ENCODE results near the gene EIF1. TPM values are rescaled to one million over a fixed set of nuclear protein-coding genes. Genes with fewer than 3 reads are reported as not detected.
"Not testable (repeated sequence)": the region's sequence is repeated elsewhere in the genome, so short reads cannot be mapped to it uniquely, and the experiment has no call there.

The EIF1 gene
- total and polyA plus RNA-seq, 2 experiments from 2014 or later: 272 to 603 TPM

- no peak overlapping the region for H3K27ac Mint-ChIP-seq
- TF ChIP-seq NANOG (IDR thresholded peaks at IDR 0.05; ENCODE audit: borderline replicate concordance) (no peak), EZH2 (IDR thresholded peaks at IDR 0.05; ENCODE audit: low read depth, unreplicated experiment) (no peak), EZH2phosphoT487 (IDR thresholded peaks at IDR 0.05; ENCODE audit: unreplicated experiment) (no peak), ZNF114 (CRISPR knock-in tag; IDR thresholded peaks at IDR 0.05) (no peak)
- H3K4me1 ChIP-seq (ENCODE audit: insufficient read depth): no peaks in the 10 kb centered on the region
- H3K36me3 ChIP-seq (ENCODE audit: insufficient read depth): peaks cover 14% of the 10 kb centered on the region; the same call in 1 of the 2 replicates
- DNase-seq (ENCODE audit: low spot score): no peak
- peaks cover 5% of the 10 kb centered on the region; the same call in 2 of the 3 replicates for H3K4me1 Mint-ChIP-seq
- H3K27me3 ChIP-seq (ENCODE audit: insufficient read depth): no peaks in the 10 kb centered on the region
- no peak overlapping the region for H3K4me3 Mint-ChIP-seq
- H3K4me2 ChIP-seq: no peak overlapping the region
- H3F3A ChIP-seq (replicated peaks; ENCODE audit: low read depth): peaks cover 29% of the 10 kb centered on the region
- H4K20me1 ChIP-seq (replicated peaks; ENCODE audit: insufficient read depth): 0 out of 2 replicates have a peak, but pooled peaks cover 3% of the 10 kb centered on the region
- no peaks in the 10 kb centered on the region; the same call in 2 of the 3 replicates for H3K9me3 Mint-ChIP-seq
- no peak overlapping the region for H3K27ac ChIP-seq (ENCODE audit: low read depth)
- H3K4me3 ChIP-seq: no peak overlapping the region
- H3K9me2 ChIP-seq (ENCODE audit: insufficient read depth): no peaks in the 10 kb centered on the region
- H2AFZ ChIP-seq: no peak overlapping the region
- H3K36me3 Mint-ChIP-seq (ENCODE audit: low read depth): peaks cover 20% of the 10 kb centered on the region
- ATAC-seq: no peak
- peaks cover 8% of the 10 kb centered on the region for H3K27me3 Mint-ChIP-seq (ENCODE audit: insufficient read depth, low read depth, poor library complexity)
- no peaks in the 10 kb centered on the region for H3K79me2 ChIP-seq (replicated peaks; ENCODE audit: insufficient read depth)
Measured at GRCh38 chr17:41697122-41697962, 8.7 kb downstream of the EIF1 start.

- H3K27me3 Mint-ChIP-seq (ENCODE audit: insufficient read depth, low read depth, poor library complexity): peaks cover 13% of the 10 kb centered on the region
- not testable (repeated sequence) for H3K27ac ChIP-seq (ENCODE audit: low read depth); H3K4me3 Mint-ChIP-seq; H4K20me1 ChIP-seq (replicated peaks; ENCODE audit: insufficient read depth); H3K4me2 ChIP-seq; H3K9me3 Mint-ChIP-seq; H3K4me3 ChIP-seq; DNase-seq (ENCODE audit: low spot score); H2AFZ ChIP-seq; H3K36me3 Mint-ChIP-seq (ENCODE audit: low read depth); H3K36me3 ChIP-seq (ENCODE audit: insufficient read depth); H3K9me2 ChIP-seq (ENCODE audit: insufficient read depth); H3K27ac Mint-ChIP-seq; H3K79me2 ChIP-seq (replicated peaks; ENCODE audit: insufficient read depth); H3F3A ChIP-seq (replicated peaks; ENCODE audit: low read depth); ATAC-seq
- Histone ChIP-seq H3K27me3 (ENCODE audit: insufficient read depth) (peaks cover 26% of the 10 kb centered on the region), H3K4me1 (ENCODE audit: insufficient read depth) (peaks cover 13% of the 10 kb centered on the region)
- peaks cover 14% of the 10 kb centered on the region for H3K4me1 Mint-ChIP-seq
Measured at GRCh38 chr17:41700843-41701242, 12.2 kb downstream of the EIF1 start.

- H3K4me2 ChIP-seq: no peak overlapping the region
- no peaks in the 10 kb centered on the region for H3K36me3 ChIP-seq (ENCODE audit: insufficient read depth)
- no peak for ATAC-seq
- Mint-ChIP-seq H3K9me3 (peaks cover 4% of the 10 kb centered on the region), H3K36me3 (ENCODE audit: low read depth) (no peaks in the 10 kb centered on the region; the same call in 2 of the 3 replicates), H3K27me3 (ENCODE audit: insufficient read depth, low read depth, poor library complexity) (peaks cover 29% of the 10 kb centered on the region), H3K27ac (no peak overlapping the region), H3K4me1 (peaks cover 21% of the 10 kb centered on the region), H3K4me3 (no peak overlapping the region)
- H3K4me3 ChIP-seq: no peak overlapping the region
- H3F3A ChIP-seq (replicated peaks; ENCODE audit: low read depth): peaks cover 9% of the 10 kb centered on the region; the same call in 1 of the 2 replicates
- DNase-seq (ENCODE audit: low spot score): no peak
- H4K20me1 ChIP-seq (replicated peaks; ENCODE audit: insufficient read depth): no peaks in the 10 kb centered on the region; the same call in none of the 2 replicates
- no peak overlapping the region for H3K27ac ChIP-seq (ENCODE audit: low read depth)
- H3K9me2 ChIP-seq (ENCODE audit: insufficient read depth): no peaks in the 10 kb centered on the region
- peaks cover 45% of the 10 kb centered on the region for H3K27me3 ChIP-seq (ENCODE audit: insufficient read depth)
- H2AFZ ChIP-seq: no peak overlapping the region
- no peaks in the 10 kb centered on the region for H3K79me2 ChIP-seq (replicated peaks; ENCODE audit: insufficient read depth)
- H3K4me1 ChIP-seq (ENCODE audit: insufficient read depth): peaks cover 15% of the 10 kb centered on the region
- TF ChIP-seq EZH2phosphoT487 (IDR thresholded peaks at IDR 0.05; ENCODE audit: unreplicated experiment) (no peak), STAT1 (IDR thresholded peaks at IDR 0.05; ENCODE audit: unreplicated experiment) (no peak), ZNF331 (CRISPR knock-in tag; IDR thresholded peaks at IDR 0.05; ENCODE audit: low read depth) (no peak), JUNB (IDR thresholded peaks at IDR 0.05; ENCODE audit: unreplicated experiment) (no peak), CREB1 (CRISPR knock-in tag; IDR thresholded peaks at IDR 0.05; ENCODE audit: low read depth) (no peak), EZH2 (IDR thresholded peaks at IDR 0.05; ENCODE audit: low read depth, unreplicated experiment) (no peak), ZNF114 (CRISPR knock-in tag; IDR thresholded peaks at IDR 0.05) (no peak), ETS1 (IDR thresholded peaks at IDR 0.05) (no peak)
Measured at GRCh38 chr17:41702712-41703111, 14.0 kb downstream of the EIF1 start.

Measured in GM23338 (cell line).